Right lobe of liver (tissue), 6 donors: ENCODE measurements around the gene PATL1. TPM values are rescaled to one million over a fixed set of nuclear protein-coding genes. Genes with fewer than 3 reads are reported as not detected.
A peak's percentile ranks its signal among the peaks of the same experiment; 100 is the strongest.

Experiments
- ATAC-seq, 4 donors: fragments of 200-7000 bp; cut with Tn5 transposase; one replicate each; pipeline ENCODE4 v1.9.1; 2020; ENCODE audit warnings: mild to moderate bottlenecking in 4 of 4, moderate library complexity in 4 of 4
- DNase-seq, 3 donors: peaks; one replicate each; pipeline ENCODE4 v3.0.0-alpha.2; 2020
- H3K27ac ChIP-seq, 3 donors: fragments of 200-600 bp; one replicate each; pipeline ENCODE4 v1.8.0; 2022
- H3K27me3 ChIP-seq, 2 donors: fragments of 200-600 bp; one replicate each; pipeline ENCODE4 v1.8.0; 2022
- H3K36me3 ChIP-seq, 4 donors: fragments of 200-600 bp; sonication (generic) in 1 of 4; one replicate each; pipeline versions ENCODE4 v1.5.1 to v1.8.0; 2017 to 2022; ENCODE audit warnings: control low read depth in 1 of 4
- H3K4me1 ChIP-seq, 4 donors: fragments of 200-600 bp; sonication (generic) in 1 of 4; one replicate each; pipeline versions ENCODE4 v1.5.1 to v1.8.0; 2017 to 2022; ENCODE audit warnings: control low read depth in 1 of 4
- H3K4me3 ChIP-seq, 3 donors: fragments of 200-600 bp; one replicate each; pipeline ENCODE4 v1.8.0; 2022
- H3K9me3 ChIP-seq, 4 donors: fragments of 200-600 bp; sonication (generic) in 1 of 4; one replicate each; pipeline versions ENCODE4 v1.5.1 to v1.8.0; 2017 to 2022; ENCODE audit warnings: control low read depth in 1 of 4
- CTCF ChIP-seq, 4 donors: fragments of 200-600 bp in 3 of 4; fragments of 450-650 bp in 1 of 4; IDR thresholded peaks; one replicate each; pipeline versions ENCODE4 v1.5.1 to v1.8.0; 2016 to 2022; ENCODE audit warnings: antibody characterized with exemption in 4 of 4, mild to moderate bottlenecking in 2 of 4
- POLR2A ChIP-seq: fragments of 450-650 bp; IDR thresholded peaks from one replicate; pipeline ENCODE4 v1.6.1; 2017; ENCODE audit warnings: antibody characterized with exemption, mild to moderate bottlenecking
- WGBS: methylation state at CpG from one replicate; pipeline ENCODE4 v1.1.6; 2018; ENCODE audit warnings: low coverage, low lambda C conversion rate; ENCODE audit not compliant: insufficient coverage; ENCODE audit errors: missing lambda C conversion rate; 5-methylcytosine and 5-hydroxymethylcytosine counted together
- intact Hi-C, 2 donors: fragments of 100-400 bp; cut with DNase I; formaldehyde crosslinking; loops; one replicate each; pipeline versions ENCODE4 v1.11.2 to v1.14.1; 2022
- total RNA-seq, 6 experiments: library from RNA; depleted of rRNA in 2 of 6; stranded (reverse); fragments of >200 nt in 2 of 6; fragmentation: NEBNext Ultra II Directional in 3 of 6; extraction: Animal tissue kit (Norgen Biotek cat#: 25700) in 3 of 6; gene quantifications; one replicate each; pipeline versions ENCODE4 v1.1.0 to v1.2.4, GENCODE V29; 2016 to 2023
- donor health status: DM: no; HTN: yes; CAD: no.
- donor health status: DM: no; HTN: no; CAD: no.
- donor health status: DM: no; HTN: no; CAD: no.
- donor health status: DM: no; HTN: yes; CAD: no.
- donor health status: DM: no; HTN: yes; CAD: no.

Gene PATL1
- total RNA-seq, 6 experiments from 2014 or later: 13.8 to 27.6 (median 21.1) TPM

GRCh38 chr11:59615637-59616395 is 53.0 kb downstream of the PATL1 start, which contains the start of gene OSBP:
Gene OSBP (minus strand): TSS chr11:59615774. CDS start chr11:59615664, 110 bp downstream.
- Histone ChIP-seq H3K4me3 (peak within 1 kb of the TSS; percentile 74 to 85 (median 77)), H3K9me3 (no peaks in the 10 kb centered on the region), H3K27ac (peak within 1 kb of the TSS; percentile 89 to 95 (median 90)), H3K36me3 (no peaks in the 10 kb centered on the region), H3K27me3 (no peaks in the 10 kb centered on the region), H3K4me1 (peaks cover 0 to 31% (median 14%) of the 10 kb centered on the region in 4 donors)
- WGBS: 0% methylated on average over 13 of the region's 55 CpGs
- DNase-seq (peak; percentile 98 to 100 (median 99)), ATAC-seq (peak; percentile 81 to 92 (median 85))
- TF ChIP-seq CTCF (IDR thresholded peaks at IDR 0.05) (no peak), POLR2A (peak; percentile 94)
- intact Hi-C loops: loop anchor here in 1 of 2 donors (10.0 kb wide), 1 partner anchor 49 kb away; the partner anchor contains the start of gene PATL1

- Histone ChIP-seq H3K9me3 (no peaks in the 10 kb centered on the region), H3K27me3 (no peaks in the 10 kb centered on the region), H3K36me3 (peaks cover 0 to 3% (median 1%) of the 10 kb centered on the region in 4 donors), H3K4me1 (peaks cover 0 to 38% (median 15%) of the 10 kb centered on the region in 4 donors), H3K4me3 (peak overlapping the region; percentile 74 to 85 (median 77)), H3K27ac (peak overlapping the region; percentile 86 to 95 (median 89))
- no peak for TF ChIP-seq POLR2A
- peak in 1 of 4 donors; percentile 26 for TF ChIP-seq CTCF (IDR thresholded peaks at IDR 0.05)
- WGBS: 0% methylated on average over 3 of the region's 51 CpGs
- peak; percentile 57 to 78 (median 76) for DNase-seq
- intact Hi-C loops: loop anchor here in 1 of 2 donors (10.0 kb wide), 1 partner anchor 50 kb away; the partner anchor contains the start of gene PATL1
- peak in 1 of 4 donors; percentile 4 for ATAC-seq
Observed at GRCh38 chr11:59615120-59615636, 53.7 kb downstream of the PATL1 start.

- DNase-seq (no peak), ATAC-seq (no peak)
- Histone ChIP-seq H3K27ac (peak overlapping the region; percentile 86 to 95 (median 89)), H3K4me3 (peak overlapping the region; percentile 74 to 85 (median 77)), H3K4me1 (peaks cover 0 to 43% (median 15%) of the 10 kb centered on the region in 4 donors), H3K36me3 (peaks cover 0 to 10% (median 7%) of the 10 kb centered on the region in 4 donors), H3K27me3 (no peaks in the 10 kb centered on the region), H3K9me3 (no peaks in the 10 kb centered on the region)
- 3% methylated on average over 12 of the region's 13 CpGs for WGBS
- no peak for TF ChIP-seq POLR2A
- TF ChIP-seq CTCF (IDR thresholded peaks at IDR 0.05): no peak
- intact Hi-C loops: loop anchor here in 1 of 2 donors (10.0 kb wide), 1 partner anchor 50 kb away; the partner anchor contains the start of gene PATL1
Observed at GRCh38 chr11:59614277-59615119, 54.3 kb downstream of the PATL1 start.
